SK-N-SH (cell line): ENCODE measurements around the gene DAPK3. TPM values are rescaled to one million over a fixed set of nuclear protein-coding genes. Genes with fewer than 3 reads are reported as not detected.
A peak's percentile ranks its signal among the peaks of the same experiment; 100 is the strongest.

ENCODE experiments used
- CTCF ChIA-PET: fragments of 300-600, 350-600 bp; formaldehyde crosslinking; extraction: SDS; loops from one replicate; lab custom pipeline; 2021; lab: Yijun Ruan, JAX
- POLR2A ChIA-PET: fragments of 350-600 bp; sonication (Branson Sonifier 250); formaldehyde crosslinking; extraction: SDS; loops from one replicate; lab custom pipeline; 2020; ENCODE audit warnings: antibody characterized with exemption, inconsistent platforms; lab: Yijun Ruan, JAX
- DNase-seq: peaks from one replicate; pipeline ENCODE4 v3.0.0; 2012
- H2AFZ ChIP-seq: fragments of 200-600 bp; sonication (generic); 2 replicates; pipeline ENCODE4 v1.8.1; 2016; ENCODE audit warnings: antibody characterized with exemption, mild to moderate bottlenecking, low read depth
- H3F3A ChIP-seq: fragments of 200-600 bp; sonication (generic); replicated peaks from 2 replicates; pipeline ENCODE3; 2016; ENCODE audit warnings: antibody characterized with exemption, mild to moderate bottlenecking; ENCODE audit not compliant: insufficient read depth
- H3K27ac ChIP-seq, 2 experiments: fragments of 200-500 bp in 1 of 2; fragments of 200-600 bp in 1 of 2; sonication (Bioruptor generic) in 1 of 2; sonication (generic), shearing (Covaris generic) in 1 of 2; 2 replicates each; pipeline versions ENCODE4 v1.5.1 to v1.6.1; 2014 to 2016; ENCODE audit warnings: low read depth in 2 of 2, inconsistent platforms in 1 of 2, low read length in 1 of 2, mild to moderate bottlenecking in 1 of 2, mixed read lengths in 1 of 2
- H3K27me3 ChIP-seq: fragments of 200-600 bp; sonication (generic), shearing (Covaris generic); 2 replicates; pipeline ENCODE4 v1.6.1; 2016; ENCODE audit warnings: mixed run types; ENCODE audit not compliant: insufficient read depth
- H3K36me3 ChIP-seq, 2 experiments: fragments of 200-500 bp in 1 of 2; fragments of 200-600 bp in 1 of 2; sonication (Bioruptor generic) in 1 of 2; sonication (generic) in 1 of 2; replicated peaks in 1 of 2; 2 replicates each; pipeline versions ENCODE3 to v1.5.1; 2014 to 2016; ENCODE audit warnings: low read length in 1 of 2, mild to moderate bottlenecking in 1 of 2; ENCODE audit not compliant: insufficient read depth in 2 of 2, control insufficient read depth in 1 of 2
- H3K4me1 ChIP-seq, 2 experiments: fragments of 200-500 bp in 1 of 2; fragments of 200-600 bp in 1 of 2; sonication (Bioruptor generic) in 1 of 2; sonication (generic), shearing (Covaris generic) in 1 of 2; 2 replicates each; pipeline versions ENCODE4 v1.5.1 to v1.6.1; 2014 to 2016; ENCODE audit warnings: low read depth in 1 of 2, low read length in 1 of 2, mixed run types in 1 of 2; ENCODE audit not compliant: insufficient read depth in 2 of 2, control insufficient read depth in 1 of 2
- H3K4me2 ChIP-seq: fragments of 200-600 bp; sonication (generic), shearing (Covaris generic); 2 replicates; pipeline ENCODE4 v1.6.1; 2017; ENCODE audit warnings: mixed run types
- H3K4me3 ChIP-seq, 2 experiments: fragments of 200-500 bp in 1 of 2; fragments of 200-600 bp in 1 of 2; sonication (Bioruptor generic) in 1 of 2; sonication (generic), shearing (Covaris generic) in 1 of 2; 2 replicates each; pipeline versions ENCODE4 v1.5.1 to v1.8.1; 2014 to 2016; ENCODE audit warnings: low read depth in 2 of 2, inconsistent platforms in 1 of 2, low read length in 1 of 2, mild to moderate bottlenecking in 1 of 2, mixed read lengths in 1 of 2, moderate library complexity in 1 of 2
- H3K79me2 ChIP-seq: fragments of 200-600 bp; sonication (generic); 2 replicates; pipeline ENCODE4 v1.8.1; 2017; ENCODE audit warnings: mild to moderate bottlenecking; ENCODE audit not compliant: insufficient read depth
- H3K9ac ChIP-seq: fragments of 200-600 bp; sonication (generic); 2 replicates; pipeline ENCODE4 v1.6.1; 2017; ENCODE audit warnings: mixed run types
- H3K9me2 ChIP-seq: fragments of 200-600 bp; sonication (generic); 2 replicates; pipeline ENCODE4 v1.6.1; 2017; ENCODE audit warnings: mixed run types
- H3K9me3 ChIP-seq: fragments of 200-600 bp; sonication (generic); 2 replicates; pipeline ENCODE4 v1.6.1; 2017; ENCODE audit warnings: mixed run types, mild to moderate bottlenecking, moderate library complexity
- H4K20me1 ChIP-seq: fragments of 200-600 bp; sonication (generic); 2 replicates; pipeline ENCODE4 v1.6.1; 2017; ENCODE audit warnings: mild to moderate bottlenecking, mixed run types; ENCODE audit not compliant: insufficient read depth
- CHD2 ChIP-seq: fragments of 150-350 bp; IDR thresholded peaks from 2 replicates; pipeline ENCODE4 v1.6.1; 2018; ENCODE audit warnings: low read length; ENCODE audit not compliant: partially characterized antibody
- CTCF ChIP-seq: fragments of 200-600 bp; sonication (generic); IDR thresholded peaks from 2 replicates; pipeline ENCODE4 v1.6.1; 2017; ENCODE audit warnings: antibody characterized with exemption, mild to moderate bottlenecking, moderate library complexity
- ELF1 ChIP-seq: IDR thresholded peaks from 2 replicates; pipeline ENCODE4 v1.4.0; 2012
- EP300 ChIP-seq, 2 experiments: IDR thresholded peaks; 2 replicates each; pipeline versions ENCODE4 v1.4.0 to v1.6.1; 2012; ENCODE audit warnings: borderline replicate concordance in 1 of 2, low read depth in 1 of 2, low read length in 1 of 2
- FOSL2 ChIP-seq: IDR thresholded peaks from 2 replicates; pipeline ENCODE4 v1.4.0; 2012; ENCODE audit warnings: low read depth, mild to moderate bottlenecking, moderate library complexity, borderline replicate concordance
- FOXM1 ChIP-seq: IDR thresholded peaks from 2 replicates; pipeline ENCODE4 v1.4.0; 2012; ENCODE audit warnings: low read depth, mild to moderate bottlenecking
- GABPA ChIP-seq: IDR thresholded peaks from 2 replicates; pipeline ENCODE4 v1.4.0; 2012; ENCODE audit warnings: low read depth, mild to moderate bottlenecking
- IRF3 ChIP-seq: fragments of 150-350 bp; IDR thresholded peaks from 2 replicates; pipeline ENCODE4 v1.6.1; 2016; ENCODE audit warnings: mild to moderate bottlenecking, low read depth, low read length
- MEF2A ChIP-seq: IDR thresholded peaks from 2 replicates; pipeline ENCODE4 v1.4.0; 2012; ENCODE audit warnings: low read depth, borderline replicate concordance
- MXI1 ChIP-seq: IDR thresholded peaks from 2 replicates; pipeline ENCODE4 v1.6.1; 2012; ENCODE audit warnings: mild to moderate bottlenecking, low read depth, low read length, improper control_type of control experiment
- NRF1 ChIP-seq: IDR thresholded peaks from 2 replicates; pipeline ENCODE4 v1.6.1; 2012; ENCODE audit warnings: low read depth, mild to moderate bottlenecking, low read length
- PBX3 ChIP-seq: IDR thresholded peaks from 2 replicates; pipeline ENCODE4; 2012
- RCOR1 ChIP-seq: fragments of 150-350 bp; IDR thresholded peaks from 2 replicates; pipeline ENCODE4 v1.6.1; 2017; ENCODE audit warnings: antibody characterized with exemption, low read length
- REST ChIP-seq: IDR thresholded peaks from 2 replicates; pipeline ENCODE4 v1.6.1; 2012; ENCODE audit warnings: mild to moderate bottlenecking, low read depth, low read length, moderate library complexity
- RFX5 ChIP-seq: IDR thresholded peaks from 2 replicates; pipeline ENCODE4 v1.6.1; 2012; ENCODE audit warnings: mild to moderate bottlenecking, improper control_type of control experiment, low read length
- RXRA ChIP-seq: IDR thresholded peaks from 2 replicates; pipeline ENCODE4 v1.4.0; 2012; ENCODE audit warnings: low read depth, mild to moderate bottlenecking, borderline replicate concordance
- SMC3 ChIP-seq: IDR thresholded peaks from 2 replicates; pipeline ENCODE4 v1.6.1; 2012; ENCODE audit warnings: low read depth, low read length, improper control_type of control experiment
- TCF12 ChIP-seq: IDR thresholded peaks from 2 replicates; pipeline ENCODE4 v1.4.0; 2012
- USF1 ChIP-seq: IDR thresholded peaks from 2 replicates; pipeline ENCODE4 v1.4.0; 2012; ENCODE audit warnings: low read depth, borderline replicate concordance
- YY1 ChIP-seq: IDR thresholded peaks from 2 replicates; pipeline ENCODE4 v1.4.0; 2012; ENCODE audit warnings: low read depth, mild to moderate bottlenecking
- ZBTB33 ChIP-seq: IDR thresholded peaks from 2 replicates; pipeline ENCODE4 v1.4.0; 2012; ENCODE audit warnings: low read depth, borderline replicate concordance
- WGBS: methylation state at CpG from one replicate; pipeline ENCODE4 v1.1.6; 2017; ENCODE audit warnings: low lambda C conversion rate; 5-methylcytosine and 5-hydroxymethylcytosine counted together
- polyA plus RNA-seq, 3 experiments: library from polyadenylated mRNA; depleted of rRNA; stranded (reverse); fragments of >200 nt; gene quantifications; 2 replicates each; pipeline ENCODE4 v1.2.3, GENCODE V29; 2012

The DAPK3 gene
- 118 and 142 TPM in 2 replicates for polyA plus RNA-seq (2012; rRNA removed)
- polyA plus RNA-seq (2012; cell fraction: cytosol; rRNA removed), result 67.8 and 92.3 TPM in 2 replicates
- polyA plus RNA-seq (2012; cell fraction: nucleus; rRNA removed), result 184 and 238 TPM in 2 replicates

- Histone ChIP-seq H3F3A (peaks cover 49% of the 10 kb centered on the region), H3K27ac (peak within 1 kb of the TSS; percentile 77 to 99), H3K9me3 (no peaks in the 10 kb centered on the region), H3K4me1 (peaks cover 16 to 22% of the 10 kb centered on the region in 2 experiments; a peak in 3 of 4 replicates), H2AFZ (no peak within 1 kb of the TSS), H3K9me2 (no peaks in the 10 kb centered on the region), H4K20me1 (peaks cover 68% of the 10 kb centered on the region), H3K79me2 (peaks cover 50% of the 10 kb centered on the region), H3K27me3 (no peaks in the 10 kb centered on the region), H3K9ac (peak within 1 kb of the TSS; percentile 93), H3K4me3 (peak within 1 kb of the TSS; percentile 75 to 80), H3K36me3 (peaks cover 12 to 31% of the 10 kb centered on the region in 2 experiments), H3K4me2 (peak within 1 kb of the TSS; percentile 97)
- POLR2A ChIA-PET, result interaction anchor here (0.6 to 3.2 kb wide), 11 partner anchors 8 to 485 kb away, joined by 3 to 60 read pairs (median 4); partner anchors contain the start of genes ATCAY and EEF2
- WGBS, result under 1% methylated on average over 51 of the region's 73 CpGs
- CTCF ChIA-PET, result interaction anchor here (0.7 to 1.4 kb wide), 7 partner anchors 10 to 195 kb away, joined by 3 to 4 read pairs (median 3); partner anchors contain the start of gene EEF2
- peak; percentile 98 for DNase-seq
- TF ChIP-seq RXRA, result no peak
- TF ChIP-seq YY1, result no peak
- no peak for TF ChIP-seq FOXM1
- no peak for TF ChIP-seq CTCF
- peak; percentile 88 for TF ChIP-seq ELF1
- peak; percentile 88 for TF ChIP-seq GABPA
- no peak; the same call in 1 of the 2 replicates for TF ChIP-seq TCF12
- no peak for TF ChIP-seq MEF2A
- peak; percentile 95 for TF ChIP-seq CHD2
- no peak for TF ChIP-seq RCOR1
- no peak; the same call in 1 of the 2 replicates for TF ChIP-seq SMC3
- peak; percentile 36 for TF ChIP-seq MXI1
- no peak for TF ChIP-seq USF1
- TF ChIP-seq NRF1, result peak; percentile 67
- TF ChIP-seq IRF3, result peak; percentile 82
- peak; percentile 96 for TF ChIP-seq REST
- no peak; the same call in 1 of the 2 replicates for TF ChIP-seq FOSL2
- peak; percentile 99 for TF ChIP-seq PBX3
- TF ChIP-seq RFX5, result peak; percentile 81
- 0 out of 4 replicates have a peak, but pooled peaks of 1 of the 2 experiments have one; percentile 22 for TF ChIP-seq EP300 (IDR thresholded peaks at IDR 0.05; ENCODE audit: borderline replicate concordance in 1 of 2, low read depth in 1 of 2, low read length in 1 of 2)
- TF ChIP-seq ZBTB33, result 0 out of 2 replicates have a peak, but pooled peaks have one; percentile 48
Observed at GRCh38 chr19:3970808-3971598, at the start of gene DAPK3. DAPK3 (minus strand) TSS chr19:3971099; CDS start chr19:3969735, 1,364 bp downstream.
